Fibroblast of mammary gland (primary cell): ENCODE data around the gene AGAP2.

Source experiments
- DNase-seq: peaks from one replicate; pipeline ENCODE4 v3.0.0-alpha.2; 2010; ENCODE audit warnings: low read depth
- H3K4me3 ChIP-seq: 2 replicates; pipeline ENCODE4 v1.5.1; 2011; ENCODE audit warnings: low read depth, mild to moderate bottlenecking, low read length, moderate library complexity; ENCODE audit not compliant: control insufficient read depth
- TF ChIP-seq, protein P1 (sequence below): conservative IDR thresholded peaks from 2 replicates; pipeline ENCODE4 v1.5.1; 2011; ENCODE audit warnings: low read depth, low read length, inconsistent platforms; ENCODE audit not compliant: control insufficient read depth, insufficient read depth

The AGAP2 gene

DNA sequence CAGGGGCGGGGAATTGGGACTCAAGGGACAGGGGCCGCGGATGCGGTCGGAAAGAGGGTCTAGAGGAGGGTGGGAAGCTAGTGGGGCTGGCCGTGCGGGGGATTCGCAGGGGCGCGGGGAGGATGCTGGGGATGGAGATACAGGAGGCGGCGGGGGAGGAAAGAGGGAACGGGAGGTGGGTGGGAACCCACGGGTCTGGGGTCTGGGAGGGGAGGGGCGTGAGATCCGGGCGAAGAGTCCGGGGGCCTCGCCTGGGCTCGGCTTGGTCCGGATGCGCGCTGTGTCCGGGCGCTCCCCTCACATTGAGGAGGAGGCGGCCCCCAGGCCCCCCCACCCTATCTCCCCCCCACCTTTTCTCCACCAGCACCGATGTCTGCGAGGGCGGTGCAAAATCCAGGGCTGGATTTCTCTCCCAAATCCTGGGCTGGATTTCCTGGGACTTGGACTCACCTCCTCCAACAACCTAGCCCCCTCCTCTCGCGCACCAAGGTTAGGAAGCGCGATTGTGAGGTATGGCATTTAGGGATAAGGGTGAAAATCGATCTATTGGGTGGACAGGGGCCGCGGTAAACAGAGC is at the start of gene AGAP2:
Gene AGAP2, minus strand, starts transcription at position 82 of the 577 bp plus-strand sequence. CDS start 496 bp downstream, outside the sequence.
- H3K4me3 ChIP-seq = peak within 1 kb of the TSS; percentile 2
- no peak for DNase-seq
- TF ChIP-seq, protein P1, sequence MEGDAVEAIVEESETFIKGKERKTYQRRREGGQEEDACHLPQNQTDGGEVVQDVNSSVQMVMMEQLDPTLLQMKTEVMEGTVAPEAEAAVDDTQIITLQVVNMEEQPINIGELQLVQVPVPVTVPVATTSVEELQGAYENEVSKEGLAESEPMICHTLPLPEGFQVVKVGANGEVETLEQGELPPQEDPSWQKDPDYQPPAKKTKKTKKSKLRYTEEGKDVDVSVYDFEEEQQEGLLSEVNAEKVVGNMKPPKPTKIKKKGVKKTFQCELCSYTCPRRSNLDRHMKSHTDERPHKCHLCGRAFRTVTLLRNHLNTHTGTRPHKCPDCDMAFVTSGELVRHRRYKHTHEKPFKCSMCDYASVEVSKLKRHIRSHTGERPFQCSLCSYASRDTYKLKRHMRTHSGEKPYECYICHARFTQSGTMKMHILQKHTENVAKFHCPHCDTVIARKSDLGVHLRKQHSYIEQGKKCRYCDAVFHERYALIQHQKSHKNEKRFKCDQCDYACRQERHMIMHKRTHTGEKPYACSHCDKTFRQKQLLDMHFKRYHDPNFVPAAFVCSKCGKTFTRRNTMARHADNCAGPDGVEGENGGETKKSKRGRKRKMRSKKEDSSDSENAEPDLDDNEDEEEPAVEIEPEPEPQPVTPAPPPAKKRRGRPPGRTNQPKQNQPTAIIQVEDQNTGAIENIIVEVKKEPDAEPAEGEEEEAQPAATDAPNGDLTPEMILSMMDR = no peak

GRCh38 chr12:57783861-57784260 is 45.3 kb upstream of the AGAP2 start:
- no peak for DNase-seq
- no peak overlapping the region for H3K4me3 ChIP-seq
- TF ChIP-seq, protein P1 = no peak

DNA sequence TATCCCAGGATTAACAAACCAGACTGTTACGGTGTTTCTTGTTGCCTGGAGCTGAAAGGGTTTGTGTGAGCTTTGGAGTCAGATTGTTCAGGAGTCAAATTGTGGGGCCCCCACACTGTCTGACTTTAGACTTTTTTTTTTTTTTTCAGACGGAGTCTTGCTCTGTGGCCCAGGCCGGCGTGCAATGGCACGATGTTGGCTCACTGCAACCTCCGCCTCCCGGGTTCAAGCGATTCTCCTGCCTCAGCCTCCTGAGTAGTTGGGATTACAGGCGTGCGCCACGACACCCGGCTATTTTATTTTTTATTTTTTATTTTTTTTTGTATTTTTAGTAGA is 44.9 kb upstream of the AGAP2 start:
- TF ChIP-seq, protein P1 = no peak
- H3K4me3 ChIP-seq = peak overlapping the region; percentile 100

GRCh38 chr12:57782608-57783465 is 44.3 kb upstream of the AGAP2 start, which contains the start of gene TSFM:
Gene TSFM (plus strand): TSS chr12:57782787. CDS start chr12:57782802, 15 bp downstream.
- TF ChIP-seq, protein P1 = peak; percentile 82
- peak; percentile 93 for DNase-seq
- H3K4me3 ChIP-seq = peak within 1 kb of the TSS; percentile 100

More for the DNA sequence above, 44.9 kb upstream of the AGAP2 start:
- DNase-seq = no peak

DNA sequence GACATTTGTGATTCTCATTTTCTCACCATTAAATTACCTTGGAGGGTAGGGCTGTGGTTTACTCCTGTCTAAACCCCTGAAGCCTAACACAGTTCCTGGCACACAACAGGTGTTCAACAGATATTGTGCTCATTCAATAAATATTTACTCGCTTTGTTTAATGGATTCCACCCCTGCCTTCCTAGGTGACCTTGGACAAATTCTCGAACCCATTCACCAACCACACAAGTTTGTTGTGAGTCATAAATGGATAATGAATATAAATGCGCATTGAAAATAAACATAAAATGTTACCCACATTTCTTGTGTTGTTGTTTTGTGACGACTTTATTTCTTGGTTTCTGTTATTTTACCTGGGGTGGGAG is 43.7 kb upstream of the AGAP2 start:
- no peak for DNase-seq
- peak overlapping the region; percentile 100 for H3K4me3 ChIP-seq
- TF ChIP-seq, protein P1 = no peak

- no peak for DNase-seq
- no peak overlapping the region for H3K4me3 ChIP-seq
- TF ChIP-seq, protein P1 = no peak
These were observed 43.3 kb upstream of the AGAP2 start for GRCh38 chr12:57781801-57782200.

- no peak for DNase-seq
- H3K4me3 ChIP-seq = no peak overlapping the region
- TF ChIP-seq, protein P1 = no peak
These were observed 42.7 kb upstream of the AGAP2 start for GRCh38 chr12:57781244-57781643.
